ENCODE results near the gene MLST8.
"Not testable (repeated sequence)": the region's sequence is repeated elsewhere in the genome, so short reads cannot be mapped to it uniquely, and the experiment has no call there.

Gene MLST8

GRCh38 chr16:2190659-2191445, 14.4 kb upstream of the MLST8 start:
- DNase-seq (ENCODE audit: low spot score) = peak; percentile 58

- DNase-seq (ENCODE audit: low spot score) = no peak
Measured at GRCh38 chr16:2191446-2191706, 13.9 kb upstream of the MLST8 start.

GRCh38 chr16:2194166-2194834, 11.0 kb upstream of the MLST8 start:
- no peak for DNase-seq (ENCODE audit: low spot score)

- DNase-seq (ENCODE audit: low spot score) = peak; percentile 68
Measured at GRCh38 chr16:2194852-2195321, 10.4 kb upstream of the MLST8 start.

GRCh38 chr16:2195322-2196161, 9.7 kb upstream of the MLST8 start:
- DNase-seq (ENCODE audit: low spot score) = peak; percentile 60

- peak; percentile 81 for DNase-seq (ENCODE audit: low spot score)
Measured at GRCh38 chr16:2196162-2196980, 8.9 kb upstream of the MLST8 start, which contains the start of gene CASKIN1. TSS of gene CASKIN1 (minus strand) at chr16:2196605. CDS start at chr16:2196432, 173 bp downstream.

- no peak for DNase-seq (ENCODE audit: low spot score)
Measured at GRCh38 chr16:2196981-2197511, 8.2 kb upstream of the MLST8 start.

- DNase-seq (ENCODE audit: low spot score) = no peak
Measured at GRCh38 chr16:2197765-2198164, 7.5 kb upstream of the MLST8 start.

GRCh38 chr16:2198283-2198682, 7.0 kb upstream of the MLST8 start:
- no peak for DNase-seq (ENCODE audit: low spot score)

- DNase-seq (ENCODE audit: low spot score) = no peak
Measured at GRCh38 chr16:2199095-2199494, 6.2 kb upstream of the MLST8 start.

GRCh38 chr16:2199621-2200139, 5.6 kb upstream of the MLST8 start:
- no peak for DNase-seq (ENCODE audit: low spot score)

- no peak for DNase-seq (ENCODE audit: low spot score)
Measured at GRCh38 chr16:2200313-2200712, 4.9 kb upstream of the MLST8 start.

- DNase-seq (ENCODE audit: low spot score) = not testable (repeated sequence)
Measured at GRCh38 chr16:2203119-2203688, 2.0 kb upstream of the MLST8 start.

GRCh38 chr16:2204416-2205103, 694 bp upstream of the MLST8 start:
- no peak for DNase-seq (ENCODE audit: low spot score)

GRCh38 chr16:2205967-2206313, 686 bp downstream of the MLST8 start:
- DNase-seq (ENCODE audit: low spot score) = no peak

- no peak for DNase-seq (ENCODE audit: low spot score)
Measured at GRCh38 chr16:2206420-2206779, 1.1 kb downstream of the MLST8 start.

GRCh38 chr16:2206780-2207433, 1.7 kb downstream of the MLST8 start:
- no peak for DNase-seq (ENCODE audit: low spot score)

GRCh38 chr16:2207872-2208271, 2.6 kb downstream of the MLST8 start:
- DNase-seq (ENCODE audit: low spot score) = no peak

- DNase-seq (ENCODE audit: low spot score) = no peak
Measured at GRCh38 chr16:2208308-2208707, 3.1 kb downstream of the MLST8 start.

- DNase-seq (ENCODE audit: low spot score) = no peak
Measured at GRCh38 chr16:2208772-2209171, 3.5 kb downstream of the MLST8 start.

Measured in D341Med (cell line).